KMS-11 (cell line): ENCODE results near the gene SPINK7.
"Not testable (repeated sequence)": the region's sequence is repeated elsewhere in the genome, so short reads cannot be mapped to it uniquely, and the experiment has no call there.

Experiments used
- H2AFZ ChIP-seq: fragments of 200-600 bp; sonication (generic); 2 replicates; pipeline ENCODE4 v1.6.1; 2016; ENCODE audit warnings: antibody characterized with exemption, mixed run types, low read depth
- H3K27ac ChIP-seq: fragments of 200-600 bp; sonication (generic); 2 replicates; pipeline ENCODE4 v1.6.1; 2016; ENCODE audit warnings: mild to moderate bottlenecking, mixed run types
- H3K27me3 ChIP-seq: fragments of 200-600 bp; sonication (generic); 2 replicates; pipeline ENCODE4 v1.6.1; 2017; ENCODE audit warnings: mild to moderate bottlenecking, low read depth, mixed run types, moderate library complexity; ENCODE audit not compliant: insufficient read depth
- H3K36me3 ChIP-seq: fragments of 200-600 bp; sonication (generic); 2 replicates; pipeline ENCODE4 v1.6.1; 2017; ENCODE audit warnings: mild to moderate bottlenecking, mixed run types; ENCODE audit not compliant: insufficient read depth
- H3K4me1 ChIP-seq: fragments of 200-600 bp; sonication (generic); 2 replicates; pipeline ENCODE4 v1.6.1; 2016; ENCODE audit warnings: mild to moderate bottlenecking, low read depth, mixed run types; ENCODE audit not compliant: poor library complexity, severe bottlenecking
- H3K4me2 ChIP-seq: fragments of 200-600 bp; sonication (generic); 2 replicates; pipeline ENCODE4 v1.7.0; 2016; ENCODE audit warnings: mild to moderate bottlenecking, mixed run types
- H3K4me3 ChIP-seq: fragments of 200-600 bp; sonication (generic); IDR thresholded peaks from 2 replicates; pipeline ENCODE4 v1.6.1; 2017; ENCODE audit warnings: low read depth, low read length, mixed read lengths; ENCODE audit not compliant: insufficient read depth
- H3K79me2 ChIP-seq: fragments of 200-600 bp; sonication (generic); 2 replicates; pipeline ENCODE4 v1.6.1; 2016; ENCODE audit warnings: low read depth, mixed run types; ENCODE audit not compliant: insufficient read depth
- H3K9ac ChIP-seq: fragments of 200-600 bp; sonication (generic); 2 replicates; pipeline ENCODE4 v1.6.1; 2016; ENCODE audit warnings: mild to moderate bottlenecking, mixed run types
- H4K20me1 ChIP-seq: fragments of 200-600 bp; sonication (generic); 2 replicates; pipeline ENCODE4 v1.6.1; 2016; ENCODE audit warnings: mild to moderate bottlenecking, mixed run types; ENCODE audit not compliant: insufficient read depth
- TF ChIP-seq, protein P1 (sequence below): fragments of 200-600 bp; sonication (generic); conservative IDR thresholded peaks from 2 replicates; pipeline ENCODE4 v1.6.1; 2017; ENCODE audit warnings: low read depth, mild to moderate bottlenecking, antibody characterized with exemption, low read length, moderate library complexity, mixed read lengths

SPINK7 gene

DNA sequence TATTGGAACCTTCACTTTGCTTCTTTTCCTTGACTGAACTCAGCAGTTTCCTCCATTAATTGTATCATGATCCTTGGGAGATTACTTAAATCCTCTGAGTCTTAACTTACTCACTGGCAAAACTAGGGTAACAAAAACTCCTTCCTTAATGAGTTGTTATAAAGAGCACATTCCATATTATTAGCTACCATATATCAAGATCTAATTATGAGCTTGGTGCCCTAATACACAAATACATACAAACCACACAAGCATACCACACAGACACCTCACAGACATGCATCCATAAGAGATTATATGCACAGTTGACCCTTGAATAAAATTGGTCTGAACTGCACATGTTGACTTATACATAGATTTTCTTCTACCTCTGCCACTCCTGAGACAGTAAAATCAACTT, 2.5 kb upstream of the SPINK7 start:
- H4K20me1 ChIP-seq, result no peaks in the 10 kb centered on the region
- no peak overlapping the region for H3K4me3 ChIP-seq
- no peak overlapping the region for H3K9ac ChIP-seq
- H3K79me2 ChIP-seq, result no peaks in the 10 kb centered on the region
- H3K4me1 ChIP-seq, result no peaks in the 10 kb centered on the region
- TF ChIP-seq, protein P1, sequence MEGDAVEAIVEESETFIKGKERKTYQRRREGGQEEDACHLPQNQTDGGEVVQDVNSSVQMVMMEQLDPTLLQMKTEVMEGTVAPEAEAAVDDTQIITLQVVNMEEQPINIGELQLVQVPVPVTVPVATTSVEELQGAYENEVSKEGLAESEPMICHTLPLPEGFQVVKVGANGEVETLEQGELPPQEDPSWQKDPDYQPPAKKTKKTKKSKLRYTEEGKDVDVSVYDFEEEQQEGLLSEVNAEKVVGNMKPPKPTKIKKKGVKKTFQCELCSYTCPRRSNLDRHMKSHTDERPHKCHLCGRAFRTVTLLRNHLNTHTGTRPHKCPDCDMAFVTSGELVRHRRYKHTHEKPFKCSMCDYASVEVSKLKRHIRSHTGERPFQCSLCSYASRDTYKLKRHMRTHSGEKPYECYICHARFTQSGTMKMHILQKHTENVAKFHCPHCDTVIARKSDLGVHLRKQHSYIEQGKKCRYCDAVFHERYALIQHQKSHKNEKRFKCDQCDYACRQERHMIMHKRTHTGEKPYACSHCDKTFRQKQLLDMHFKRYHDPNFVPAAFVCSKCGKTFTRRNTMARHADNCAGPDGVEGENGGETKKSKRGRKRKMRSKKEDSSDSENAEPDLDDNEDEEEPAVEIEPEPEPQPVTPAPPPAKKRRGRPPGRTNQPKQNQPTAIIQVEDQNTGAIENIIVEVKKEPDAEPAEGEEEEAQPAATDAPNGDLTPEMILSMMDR, result no peak
- no peaks in the 10 kb centered on the region for H3K36me3 ChIP-seq
- no peak overlapping the region for H3K4me2 ChIP-seq
- no peak overlapping the region for H3K27ac ChIP-seq
- no peak overlapping the region for H2AFZ ChIP-seq
- no peaks in the 10 kb centered on the region for H3K27me3 ChIP-seq

DNA sequence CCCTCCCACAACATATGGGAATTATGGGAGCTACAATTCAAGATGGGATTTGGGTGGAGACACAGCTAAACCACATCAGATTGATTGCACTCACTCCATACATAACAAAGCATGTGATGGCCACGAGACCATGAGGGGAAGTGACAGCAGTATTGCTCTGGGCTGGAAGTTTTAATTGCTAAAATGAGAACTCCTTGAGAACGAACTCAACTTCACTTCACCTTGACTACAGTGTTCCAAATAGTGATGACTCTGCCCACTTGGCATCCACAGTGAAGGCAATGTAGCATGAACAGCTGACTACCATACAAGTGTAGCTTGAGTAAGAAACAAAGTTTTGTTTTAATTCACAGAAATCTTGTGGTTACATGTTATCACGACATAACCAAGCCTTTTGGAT, 739 bp upstream of the SPINK7 start:
- Histone ChIP-seq H2AFZ (no peak overlapping the region), H3K4me2 (no peak overlapping the region), H4K20me1 (no peaks in the 10 kb centered on the region), H3K27me3 (no peaks in the 10 kb centered on the region), H3K4me1 (no peaks in the 10 kb centered on the region), H3K9ac (no peak overlapping the region), H3K4me3 (no peak overlapping the region), H3K27ac (no peak overlapping the region), H3K79me2 (no peaks in the 10 kb centered on the region), H3K36me3 (no peaks in the 10 kb centered on the region)
- TF ChIP-seq, protein P1, result no peak

DNA sequence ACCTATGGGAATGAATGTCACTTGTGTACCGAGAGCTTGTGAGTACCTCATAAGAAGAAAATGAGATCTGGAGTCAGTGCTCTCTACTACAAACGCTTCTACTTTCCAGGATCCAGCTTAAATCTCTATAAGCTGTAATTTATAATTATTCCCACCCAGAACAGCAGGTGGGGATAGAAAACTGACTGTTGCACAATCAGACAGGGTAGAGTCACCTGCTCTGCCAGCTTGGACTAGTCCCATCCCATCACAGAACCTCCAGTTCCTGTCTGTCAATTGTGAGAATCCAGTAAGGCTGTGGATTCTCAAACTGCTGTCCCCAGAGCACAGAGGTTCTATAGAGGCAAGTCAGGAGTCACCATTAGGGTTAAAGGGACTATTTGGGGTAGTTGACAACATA, 2.0 kb downstream of the SPINK7 start:
- Histone ChIP-seq H3K4me2 (no peak overlapping the region), H3K27me3 (no peaks in the 10 kb centered on the region), H3K27ac (no peak overlapping the region), H3K4me1 (no peaks in the 10 kb centered on the region), H3K9ac (no peak overlapping the region), H3K4me3 (no peak overlapping the region), H3K36me3 (no peaks in the 10 kb centered on the region), H4K20me1 (no peaks in the 10 kb centered on the region), H3K79me2 (no peaks in the 10 kb centered on the region), H2AFZ (no peak overlapping the region)
- TF ChIP-seq, protein P1, result no peak

DNA sequence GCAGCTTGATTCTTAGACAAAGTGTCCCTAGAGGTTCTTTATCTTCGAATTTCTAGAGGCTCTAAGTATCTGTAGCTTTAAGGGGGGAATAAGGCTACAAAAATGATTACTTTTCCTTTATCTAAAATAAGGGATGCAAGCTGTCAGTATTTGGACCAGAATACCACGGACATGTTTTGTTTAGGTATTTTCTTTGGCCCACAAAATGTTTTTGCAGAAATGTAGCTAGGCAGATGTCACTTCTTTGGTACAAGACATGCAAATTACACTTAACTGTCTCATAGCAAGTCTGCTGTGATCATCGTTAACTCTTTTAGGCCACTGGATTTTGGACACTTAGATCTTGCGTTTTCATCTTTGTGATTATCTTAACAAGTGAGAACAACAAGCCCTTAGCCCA, 2.5 kb downstream of the SPINK7 start:
- Histone ChIP-seq H3K27me3 (no peaks in the 10 kb centered on the region), H3K27ac (no peak overlapping the region)

DNA sequence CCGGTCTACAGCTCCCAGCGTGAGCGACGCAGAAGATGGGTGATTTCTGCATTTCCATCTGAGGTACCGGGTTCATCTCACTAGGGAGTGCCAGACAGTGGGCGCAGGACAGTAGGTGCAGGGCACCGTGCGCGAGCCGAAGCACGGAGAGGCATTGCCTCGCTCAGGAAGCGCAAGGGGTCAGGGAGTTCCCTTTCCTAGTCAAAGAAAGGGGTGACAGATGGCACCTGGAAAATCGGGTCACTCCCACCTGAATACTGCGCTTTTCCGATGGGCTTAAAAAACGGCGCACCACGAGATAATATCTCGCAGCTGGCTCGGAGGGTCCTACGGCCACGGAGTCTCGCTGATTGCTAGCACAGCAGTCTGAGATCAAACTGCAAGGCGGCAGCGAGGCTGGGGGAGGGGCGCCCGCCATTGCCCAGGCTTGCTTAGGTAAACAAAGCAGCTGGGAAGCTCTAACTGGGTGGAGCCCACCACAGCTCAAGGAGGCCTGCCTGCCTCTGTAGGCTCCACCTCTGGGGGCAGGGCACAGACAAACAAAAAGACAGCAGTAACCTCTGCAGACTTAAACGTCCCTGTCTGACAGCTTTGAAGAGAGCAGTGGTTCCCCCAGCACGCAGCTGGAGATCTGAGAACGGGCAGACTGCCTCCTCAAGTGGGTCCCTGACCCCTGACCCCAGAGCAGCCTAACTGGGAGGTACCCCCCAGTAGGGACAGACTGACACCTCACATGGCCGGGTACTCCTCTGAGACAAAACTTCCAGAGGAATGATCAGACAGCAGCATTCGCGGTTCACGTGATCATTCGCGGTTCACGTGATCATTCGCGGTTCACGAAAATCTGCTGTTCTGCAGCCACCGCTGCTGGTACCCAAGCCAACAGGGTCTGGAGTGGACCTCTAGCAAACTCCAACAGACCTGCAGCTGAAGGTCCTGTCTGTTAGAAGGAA, 8.1 kb downstream of the SPINK7 start:
- not testable (repeated sequence) for H3K4me1 ChIP-seq, H3K36me3 ChIP-seq, H4K20me1 ChIP-seq, H3K4me3 ChIP-seq, H3K27me3 ChIP-seq, H3K79me2 ChIP-seq, H3K9ac ChIP-seq, H3K27ac ChIP-seq
- peak overlapping the region; percentile 44 for H2AFZ ChIP-seq
- peak overlapping the region; percentile 13; the same call in 1 of the 2 replicates for H3K4me2 ChIP-seq

More for the DNA sequence above, 2.5 kb downstream of the SPINK7 start:
- Histone ChIP-seq H3K36me3 (no peaks in the 10 kb centered on the region), H2AFZ (no peak overlapping the region), H3K9ac (no peak overlapping the region), H3K4me2 (no peak overlapping the region), H3K4me1 (no peaks in the 10 kb centered on the region), H3K4me3 (no peak overlapping the region), H3K79me2 (no peaks in the 10 kb centered on the region), H4K20me1 (no peaks in the 10 kb centered on the region)
- TF ChIP-seq, protein P1, result no peak
